ENCODE data around the gene EXOC6B. TPM values are rescaled to one million over a fixed set of nuclear protein-coding genes. Genes with fewer than 3 reads are reported as not detected.

The EXOC6B gene
- total RNA-seq, 3 donors from 2014 or later, result 32.2 to 49.2 (median 37.0) TPM

- no peak for DNase-seq (ENCODE audit: low spot score in 2 of 2)
- H3K4me3 ChIP-seq, result no peak overlapping the region
- TF ChIP-seq POLR2AphosphoS5 (IDR thresholded peaks at IDR 0.05) (no peak), CTCF (IDR thresholded peaks at IDR 0.05) (no peak), POLR2A (IDR thresholded peaks at IDR 0.05) (no peak)
- no peaks in the 10 kb centered on the region for H3K9me3 ChIP-seq
- no peak overlapping the region for H3K27ac ChIP-seq
- H3K27me3 ChIP-seq, result no peaks in the 10 kb centered on the region
- peaks cover 0 to 4% of the 10 kb centered on the region in 2 donors for H3K4me1 ChIP-seq
- no peaks in the 10 kb centered on the region for H3K36me3 ChIP-seq
- intact Hi-C loops (cut with DNase I; ENCODE audit: low total_unique reads), result no loop called here
These were observed 127.5 kb downstream of the EXOC6B start for GRCh38 chr2:72698300-72698699.

- Histone ChIP-seq H3K4me1 (peaks cover 0 to 4% of the 10 kb centered on the region in 2 donors), H3K9me3 (no peaks in the 10 kb centered on the region), H3K36me3 (no peaks in the 10 kb centered on the region), H3K27ac (no peak overlapping the region), H3K4me3 (no peak overlapping the region), H3K27me3 (no peaks in the 10 kb centered on the region)
- intact Hi-C loops (cut with DNase I; ENCODE audit: low total_unique reads), result no loop called here
- DNase-seq (ENCODE audit: low spot score in 2 of 2), result no peak
- TF ChIP-seq POLR2A (IDR thresholded peaks at IDR 0.05) (no peak), POLR2AphosphoS5 (IDR thresholded peaks at IDR 0.05) (no peak), CTCF (IDR thresholded peaks at IDR 0.05) (no peak)
These were observed 129.3 kb downstream of the EXOC6B start for GRCh38 chr2:72696559-72696958.

GRCh38 chr2:72695676-72696075, 130.2 kb downstream of the EXOC6B start:
- H3K27ac ChIP-seq, result no peak overlapping the region
- H3K36me3 ChIP-seq, result no peaks in the 10 kb centered on the region
- intact Hi-C loops (cut with DNase I; ENCODE audit: low total_unique reads), result no loop called here
- H3K4me1 ChIP-seq, result peaks cover 0 to 4% of the 10 kb centered on the region in 2 donors
- DNase-seq (ENCODE audit: low spot score in 2 of 2), result no peak
- no peaks in the 10 kb centered on the region for H3K27me3 ChIP-seq
- no peak overlapping the region for H3K4me3 ChIP-seq
- no peaks in the 10 kb centered on the region for H3K9me3 ChIP-seq
- TF ChIP-seq POLR2A (IDR thresholded peaks at IDR 0.05), result no peak
- TF ChIP-seq CTCF (IDR thresholded peaks at IDR 0.05), result no peak
- TF ChIP-seq POLR2AphosphoS5 (IDR thresholded peaks at IDR 0.05), result no peak

GRCh38 chr2:72694715-72695496, 130.9 kb downstream of the EXOC6B start:
- H3K27me3 ChIP-seq, result no peaks in the 10 kb centered on the region
- H3K4me1 ChIP-seq, result peaks cover 0 to 4% of the 10 kb centered on the region in 2 donors
- H3K4me3 ChIP-seq, result peak overlapping the region in 1 of 3 donors; percentile 29
- no peak overlapping the region for H3K27ac ChIP-seq
- no peaks in the 10 kb centered on the region for H3K36me3 ChIP-seq
- intact Hi-C loops (cut with DNase I; ENCODE audit: low total_unique reads), result no loop called here
- no peak for DNase-seq (ENCODE audit: low spot score in 2 of 2)
- no peaks in the 10 kb centered on the region for H3K9me3 ChIP-seq
- no peak for TF ChIP-seq POLR2A (IDR thresholded peaks at IDR 0.05)
- no peak for TF ChIP-seq CTCF (IDR thresholded peaks at IDR 0.05)
- TF ChIP-seq POLR2AphosphoS5 (IDR thresholded peaks at IDR 0.05), result no peak

- H3K4me1 ChIP-seq, result peaks cover 0 to 4% of the 10 kb centered on the region in 2 donors
- H3K4me3 ChIP-seq, result no peak overlapping the region
- DNase-seq (ENCODE audit: low spot score in 2 of 2), result no peak
- TF ChIP-seq CTCF (IDR thresholded peaks at IDR 0.05) (no peak), POLR2A (IDR thresholded peaks at IDR 0.05) (no peak), POLR2AphosphoS5 (IDR thresholded peaks at IDR 0.05) (no peak)
- intact Hi-C loops (cut with DNase I; ENCODE audit: low total_unique reads), result no loop called here
- no peaks in the 10 kb centered on the region for H3K9me3 ChIP-seq
- H3K27ac ChIP-seq, result no peak overlapping the region
- no peaks in the 10 kb centered on the region for H3K36me3 ChIP-seq
- no peaks in the 10 kb centered on the region for H3K27me3 ChIP-seq
These were observed 136.1 kb downstream of the EXOC6B start for GRCh38 chr2:72689579-72690195.
